GM12878 (cell line): ENCODE measurements around the gene PHACTR3. TPM values are rescaled to one million over a fixed set of nuclear protein-coding genes. Genes with fewer than 3 reads are reported as not detected.

Source experiments
- ATAC-seq: fragments of 200-7000 bp; cut with Tn5 transposase; 3 replicates; pipeline ENCODE4 v1.9.1; 2020; ENCODE audit warnings: mild to moderate bottlenecking, moderate library complexity
- BruUV-seq: library from RNA; stranded (reverse); fragments of 400-500 nt; replicated peaks from 2 replicates; lab custom pipeline; 2021; lab: Mats Ljungman, UMichigan
- CTCF ChIA-PET: fragments of 300-600 bp; sonication (Branson Sonifier 250); formaldehyde crosslinking; extraction: SDS; loops from one replicate; lab custom pipeline; 2021; ENCODE audit warnings: inconsistent platforms; lab: Yijun Ruan, JAX
- POLR2A ChIA-PET: fragments of 350-600 bp; formaldehyde crosslinking; extraction: SDS; loops from one replicate; lab custom pipeline; 2021; ENCODE audit warnings: inconsistent platforms; lab: Charles Lee
- RAD21 ChIA-PET: fragments of 300-600 bp; sonication (Branson Sonifier 250); formaldehyde crosslinking; loops from one replicate; lab custom pipeline; 2023; ENCODE audit warnings: antibody characterized with exemption; ENCODE audit not compliant: unreplicated experiment; lab: Charles Lee
- SMC1A ChIA-PET: fragments of 300-600 bp; sonication (Branson Sonifier 250); formaldehyde crosslinking; loops from one replicate; lab custom pipeline; 2023; ENCODE audit not compliant: unreplicated experiment, uncharacterized antibody; lab: Charles Lee
- DNase-seq: peaks from one replicate; pipeline ENCODE4 v3.0.0-alpha.2; 2011; ENCODE audit warnings: low read depth, low spot score
- FAIRE-seq: peaks from 3 replicates; lab custom pipeline; 2011; peaks lifted over from hg19 to GRCh38; lab: Jason Lieb, UNC
- H2AFZ ChIP-seq: 2 replicates; pipeline ENCODE4 v1.6.0; 2011; ENCODE audit warnings: low read depth, low read length, control low read depth; ENCODE audit not compliant: control insufficient read depth
- H3K27ac ChIP-seq: 2 replicates; pipeline ENCODE4 v1.5.1; 2011; ENCODE audit warnings: control low read depth; ENCODE audit not compliant: control insufficient read depth, insufficient read depth
- H3K27me3 ChIP-seq, 2 experiments: replicated peaks in 1 of 2; 2 replicates each; pipeline versions ENCODE4 v1.6.0 to v1.6.1; 2011; ENCODE audit warnings: low read length in 1 of 2; ENCODE audit not compliant: control insufficient read depth in 2 of 2, insufficient read depth in 2 of 2
- H3K36me3 ChIP-seq, 2 experiments: 2 replicates each; pipeline ENCODE4 v1.5.1; 2011; ENCODE audit warnings: low read length in 1 of 2; ENCODE audit not compliant: control insufficient read depth in 2 of 2, insufficient read depth in 2 of 2
- H3K4me1 ChIP-seq: 2 replicates; pipeline ENCODE4 v1.6.1; 2011; ENCODE audit warnings: mild to moderate bottlenecking, low read length, moderate library complexity, mixed read lengths; ENCODE audit not compliant: control insufficient read depth, insufficient read depth
- H3K4me2 ChIP-seq: 2 replicates; pipeline ENCODE4 v1.6.0; 2011; ENCODE audit warnings: control low read depth; ENCODE audit not compliant: control insufficient read depth, insufficient read depth
- H3K4me3 ChIP-seq: fragments of 200-600 bp; sonication (generic); 2 replicates; pipeline ENCODE4 v1.5.1; 2016
- H3K79me2 ChIP-seq: 2 replicates; pipeline ENCODE4 v1.6.0; 2011; ENCODE audit warnings: low read length; ENCODE audit not compliant: control insufficient read depth, insufficient read depth
- H3K9ac ChIP-seq: 2 replicates; pipeline ENCODE4 v1.8.0; 2011; ENCODE audit warnings: low read length, control low read depth, mixed read lengths; ENCODE audit not compliant: control insufficient read depth, insufficient read depth
- H3K9me3 ChIP-seq: replicated peaks from 3 replicates; pipeline ENCODE4 v1.5.1; 2011; ENCODE audit warnings: mild to moderate bottlenecking, low read length; ENCODE audit not compliant: control insufficient read depth, insufficient read depth
- H4K20me1 ChIP-seq: 2 replicates; pipeline ENCODE4 v1.6.0; 2011; ENCODE audit not compliant: control insufficient read depth, insufficient read depth
- CHD2 ChIP-seq: IDR thresholded peaks from 2 replicates; pipeline ENCODE4 v1.6.1; 2011; ENCODE audit warnings: low read depth, low read length, improper control_type of control experiment, borderline replicate concordance
- EGR1 ChIP-seq, 2 experiments: IDR thresholded peaks; 1 replicate in 1 of 2; 2 replicates in 1 of 2; pipeline ENCODE4 v1.6.1; 2011 to 2012; ENCODE audit warnings: low read depth in 2 of 2, low read length in 2 of 2, borderline replicate concordance in 1 of 2, mild to moderate bottlenecking in 1 of 2, moderate library complexity in 1 of 2
- EZH2 ChIP-seq: IDR thresholded peaks from 2 replicates; pipeline ENCODE4 v1.6.1; 2012; ENCODE audit warnings: low read depth, mild to moderate bottlenecking, control low read depth, inconsistent platforms, low read length, borderline replicate concordance; ENCODE audit not compliant: control insufficient read depth
- ZNF24 ChIP-seq: fragments of 450-650 bp; IDR thresholded peaks from 2 replicates; pipeline ENCODE4 v1.6.1; 2017; ENCODE audit warnings: antibody characterized with exemption, mild to moderate bottlenecking
- ZNF274 ChIP-seq: IDR thresholded peaks from one replicate; pipeline ENCODE4 v1.8.0; 2011; ENCODE audit not compliant: insufficient read length, insufficient read depth
- WGBS: methylation state at CpG from one replicate; pipeline ENCODE4 v1.1.6; 2016; ENCODE audit warnings: low lambda C conversion rate; ENCODE audit not compliant: insufficient replicate concordance, insufficient coverage; ENCODE audit errors: missing lambda C conversion rate; 5-methylcytosine and 5-hydroxymethylcytosine counted together
- in situ Hi-C: fragments of 300-500 bp; cut with MboI; formaldehyde crosslinking; loops from 9 replicates; pipeline ENCODE4 v1.14.3; 2018; ENCODE audit warnings: mixed read lengths
- intact Hi-C: fragments of 100-400 bp; cut with micrococcal nuclease; formaldehyde crosslinking; loops from one replicate; pipeline ENCODE4 v1.14.2; 2022; ENCODE audit not compliant: unreplicated experiment
- polyA plus RNA-seq, 11 experiments: library from polyadenylated mRNA; depleted of rRNA in 4 of 11; unstranded in 6 of 11; stranded (reverse) in 5 of 11; fragments of >200 nt; fragmentation: Nextera tagmentation in 4 of 11; fragmentation: Illumina TruSeq in 1 of 11; extraction: Ambion mirVana in 4 of 11; extraction: Trizol in 1 of 11; gene quantifications; 1 replicate in 1 of 11; 2 replicates in 10 of 11; pipeline versions ENCODE4 v1.2.1 to v1.2.3, GENCODE V29; 2011 to 2016; ENCODE audit warnings: inconsistent platforms in 2 of 11, missing spikeins in 2 of 11, low read depth in 1 of 11
- total RNA-seq, 4 experiments: library from RNA; depleted of rRNA in 3 of 4; stranded (reverse); fragments of >200 nt in 3 of 4; fragmentation: Illumina TruSeq in 1 of 4; extraction: Trizol in 1 of 4; gene quantifications; 2 replicates each; pipeline versions ENCODE4 v1.2.1 to v1.2.3, GENCODE V29; 2013 to 2021
- TF ChIP-seq, protein P1 (sequence below): fragments of 450-650 bp; formaldehyde crosslinking; IDR thresholded peaks from 2 replicates; pipeline ENCODE4 v1.4.0; 2022; ENCODE audit warnings: mild to moderate bottlenecking, moderate library complexity
- TF ChIP-seq, protein P2 (sequence below): IDR thresholded peaks from 2 replicates; pipeline ENCODE4 v1.6.1; 2012; ENCODE audit warnings: improper control_type of control experiment, low read depth, low read length; ENCODE audit not compliant: insufficient replicate concordance
- TF ChIP-seq, protein P3 (sequence below): IDR thresholded peaks from 2 replicates; pipeline ENCODE4 v1.6.1; 2012; ENCODE audit warnings: low read length, inconsistent platforms
- TF ChIP-seq, protein P4 (sequence below): IDR thresholded peaks from 2 replicates; pipeline ENCODE4 v1.6.1; 2012; ENCODE audit warnings: low read depth, low read length, improper control_type of control experiment

The PHACTR3 gene
- total and polyA plus RNA-seq, 10 of the 15 experiments (the other 5 are each of a cell fraction or from before 2014, with no cell fraction given) = 0.17 to 2.7 (median 0.27) TPM; not detected in 1

DNA sequence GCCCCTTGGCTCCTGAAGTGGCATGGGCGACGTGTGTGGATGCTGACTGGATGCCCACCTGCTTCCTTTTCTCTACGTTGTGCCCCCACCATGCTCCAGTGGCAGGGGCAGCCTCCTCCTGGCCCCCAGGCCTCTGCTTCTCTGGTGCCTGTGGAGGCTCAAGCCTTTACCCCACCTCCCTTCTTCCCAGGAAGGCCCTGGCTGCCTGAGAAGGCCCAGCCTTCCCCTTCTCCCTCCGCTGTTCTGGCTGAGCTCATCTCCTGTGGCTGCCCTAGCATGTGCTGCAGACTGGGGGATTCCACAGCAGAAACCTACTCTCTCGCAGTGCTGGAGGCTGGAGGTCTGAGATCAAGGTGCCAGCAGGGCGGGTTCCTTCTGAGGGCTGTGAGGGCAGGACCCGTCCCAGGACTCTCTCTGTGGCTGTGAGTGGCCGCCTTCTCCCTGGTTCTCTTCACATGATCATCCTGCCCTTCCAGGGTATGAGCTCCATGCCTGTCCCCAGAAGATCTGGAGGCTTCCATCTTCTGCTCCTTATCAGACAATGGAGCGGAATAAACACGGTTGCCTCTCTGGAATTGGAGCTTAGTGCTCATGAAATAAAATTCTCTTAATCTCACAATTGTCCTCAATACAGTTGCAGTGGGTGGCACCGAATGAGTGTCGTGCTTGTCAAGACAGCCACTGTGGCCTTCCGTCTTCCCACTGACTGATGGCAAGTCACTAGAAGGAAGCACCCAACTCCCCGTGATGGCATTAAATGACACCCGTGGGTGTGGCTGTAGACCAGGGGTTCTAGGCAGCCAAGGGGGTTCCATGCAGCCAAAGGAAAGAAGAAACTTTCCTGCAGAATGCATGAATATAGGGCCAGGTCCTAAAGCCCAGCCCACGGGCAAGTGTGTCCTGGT lies 25.1 kb downstream of the PHACTR3 start:
- Histone ChIP-seq H3K36me3 (no peaks in the 10 kb centered on the region), H3K27ac (no peak overlapping the region), H3K9me3 (no peaks in the 10 kb centered on the region), H3K4me1 (no peaks in the 10 kb centered on the region), H4K20me1 (no peaks in the 10 kb centered on the region), H3K27me3 (no peaks in the 10 kb centered on the region; a peak in 1 of 4 replicates), H2AFZ (no peak overlapping the region), H3K4me2 (no peak overlapping the region), H3K4me3 (no peak overlapping the region), H3K79me2 (no peaks in the 10 kb centered on the region), H3K9ac (no peak overlapping the region)
- ATAC-seq = no peak
- in situ Hi-C loops (no loop called here), intact Hi-C loops (no loop called here)
- no peak for DNase-seq
- WGBS = 26% methylated on average over 16 of the region's 16 CpGs
- FAIRE-seq = no peak
- ChIA-PET SMC1A (no interaction called here), POLR2A (no interaction called here), RAD21 (no interaction called here), CTCF (no interaction called here)
- BruUV-seq = no TSS peak
- TF ChIP-seq, protein P1, sequence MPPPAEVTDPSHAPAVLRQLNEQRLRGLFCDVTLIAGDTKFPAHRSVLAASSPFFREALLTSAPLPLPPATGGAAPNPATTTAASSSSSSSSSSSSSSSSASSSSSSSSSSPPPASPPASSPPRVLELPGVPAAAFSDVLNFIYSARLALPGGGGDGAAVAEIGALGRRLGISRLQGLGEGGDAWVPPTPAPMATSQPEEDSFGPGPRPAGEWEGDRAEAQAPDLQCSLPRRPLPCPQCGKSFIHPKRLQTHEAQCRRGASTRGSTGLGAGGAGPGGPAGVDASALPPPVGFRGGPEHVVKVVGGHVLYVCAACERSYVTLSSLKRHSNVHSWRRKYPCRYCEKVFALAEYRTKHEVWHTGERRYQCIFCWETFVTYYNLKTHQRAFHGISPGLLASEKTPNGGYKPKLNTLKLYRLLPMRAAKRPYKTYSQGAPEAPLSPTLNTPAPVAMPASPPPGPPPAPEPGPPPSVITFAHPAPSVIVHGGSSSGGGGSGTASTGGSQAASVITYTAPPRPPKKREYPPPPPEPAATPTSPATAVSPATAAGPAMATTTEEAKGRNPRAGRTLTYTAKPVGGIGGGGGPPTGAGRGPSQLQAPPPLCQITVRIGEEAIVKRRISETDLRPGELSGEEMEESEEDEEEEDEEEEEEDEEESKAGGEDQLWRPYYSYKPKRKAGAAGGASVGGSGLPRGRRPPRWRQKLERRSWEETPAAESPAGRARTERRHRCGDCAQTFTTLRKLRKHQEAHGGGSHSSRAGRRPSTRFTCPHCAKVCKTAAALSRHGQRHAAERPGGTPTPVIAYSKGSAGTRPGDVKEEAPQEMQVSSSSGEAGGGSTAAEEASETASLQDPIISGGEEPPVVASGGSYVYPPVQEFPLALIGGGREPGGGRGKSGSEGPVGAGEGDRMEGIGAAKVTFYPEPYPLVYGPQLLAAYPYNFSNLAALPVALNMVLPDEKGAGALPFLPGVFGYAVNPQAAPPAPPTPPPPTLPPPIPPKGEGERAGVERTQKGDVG (CRISPR knock-in tag) = no peak
- TF ChIP-seq, protein P2, sequence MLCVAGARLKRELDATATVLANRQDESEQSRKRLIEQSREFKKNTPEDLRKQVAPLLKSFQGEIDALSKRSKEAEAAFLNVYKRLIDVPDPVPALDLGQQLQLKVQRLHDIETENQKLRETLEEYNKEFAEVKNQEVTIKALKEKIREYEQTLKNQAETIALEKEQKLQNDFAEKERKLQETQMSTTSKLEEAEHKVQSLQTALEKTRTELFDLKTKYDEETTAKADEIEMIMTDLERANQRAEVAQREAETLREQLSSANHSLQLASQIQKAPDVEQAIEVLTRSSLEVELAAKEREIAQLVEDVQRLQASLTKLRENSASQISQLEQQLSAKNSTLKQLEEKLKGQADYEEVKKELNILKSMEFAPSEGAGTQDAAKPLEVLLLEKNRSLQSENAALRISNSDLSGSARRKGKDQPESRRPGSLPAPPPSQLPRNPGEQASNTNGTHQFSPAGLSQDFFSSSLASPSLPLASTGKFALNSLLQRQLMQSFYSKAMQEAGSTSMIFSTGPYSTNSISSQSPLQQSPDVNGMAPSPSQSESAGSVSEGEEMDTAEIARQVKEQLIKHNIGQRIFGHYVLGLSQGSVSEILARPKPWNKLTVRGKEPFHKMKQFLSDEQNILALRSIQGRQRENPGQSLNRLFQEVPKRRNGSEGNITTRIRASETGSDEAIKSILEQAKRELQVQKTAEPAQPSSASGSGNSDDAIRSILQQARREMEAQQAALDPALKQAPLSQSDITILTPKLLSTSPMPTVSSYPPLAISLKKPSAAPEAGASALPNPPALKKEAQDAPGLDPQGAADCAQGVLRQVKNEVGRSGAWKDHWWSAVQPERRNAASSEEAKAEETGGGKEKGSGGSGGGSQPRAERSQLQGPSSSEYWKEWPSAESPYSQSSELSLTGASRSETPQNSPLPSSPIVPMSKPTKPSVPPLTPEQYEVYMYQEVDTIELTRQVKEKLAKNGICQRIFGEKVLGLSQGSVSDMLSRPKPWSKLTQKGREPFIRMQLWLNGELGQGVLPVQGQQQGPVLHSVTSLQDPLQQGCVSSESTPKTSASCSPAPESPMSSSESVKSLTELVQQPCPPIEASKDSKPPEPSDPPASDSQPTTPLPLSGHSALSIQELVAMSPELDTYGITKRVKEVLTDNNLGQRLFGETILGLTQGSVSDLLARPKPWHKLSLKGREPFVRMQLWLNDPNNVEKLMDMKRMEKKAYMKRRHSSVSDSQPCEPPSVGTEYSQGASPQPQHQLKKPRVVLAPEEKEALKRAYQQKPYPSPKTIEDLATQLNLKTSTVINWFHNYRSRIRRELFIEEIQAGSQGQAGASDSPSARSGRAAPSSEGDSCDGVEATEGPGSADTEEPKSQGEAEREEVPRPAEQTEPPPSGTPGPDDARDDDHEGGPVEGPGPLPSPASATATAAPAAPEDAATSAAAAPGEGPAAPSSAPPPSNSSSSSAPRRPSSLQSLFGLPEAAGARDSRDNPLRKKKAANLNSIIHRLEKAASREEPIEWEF = no peak
- TF ChIP-seq ZNF24 (no peak), ZNF274 (no peak), CHD2 (no peak), EGR1 (IDR thresholded peaks at IDR 0.05; ENCODE audit: borderline replicate concordance in 1 of 2, low read depth in 2 of 2, low read length in 2 of 2) (no peak), EZH2 (no peak)
- TF ChIP-seq, protein P3, sequence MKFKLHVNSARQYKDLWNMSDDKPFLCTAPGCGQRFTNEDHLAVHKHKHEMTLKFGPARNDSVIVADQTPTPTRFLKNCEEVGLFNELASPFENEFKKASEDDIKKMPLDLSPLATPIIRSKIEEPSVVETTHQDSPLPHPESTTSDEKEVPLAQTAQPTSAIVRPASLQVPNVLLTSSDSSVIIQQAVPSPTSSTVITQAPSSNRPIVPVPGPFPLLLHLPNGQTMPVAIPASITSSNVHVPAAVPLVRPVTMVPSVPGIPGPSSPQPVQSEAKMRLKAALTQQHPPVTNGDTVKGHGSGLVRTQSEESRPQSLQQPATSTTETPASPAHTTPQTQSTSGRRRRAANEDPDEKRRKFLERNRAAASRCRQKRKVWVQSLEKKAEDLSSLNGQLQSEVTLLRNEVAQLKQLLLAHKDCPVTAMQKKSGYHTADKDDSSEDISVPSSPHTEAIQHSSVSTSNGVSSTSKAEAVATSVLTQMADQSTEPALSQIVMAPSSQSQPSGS = no peak
- TF ChIP-seq, protein P4, sequence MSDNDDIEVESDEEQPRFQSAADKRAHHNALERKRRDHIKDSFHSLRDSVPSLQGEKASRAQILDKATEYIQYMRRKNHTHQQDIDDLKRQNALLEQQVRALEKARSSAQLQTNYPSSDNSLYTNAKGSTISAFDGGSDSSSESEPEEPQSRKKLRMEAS = no peak
